LNCAP (cell line): Measurements from ENCODE around the gene VAV3.

Experiments used
- CTCF ChIP-seq: fragments of 450-650 bp; IDR thresholded peaks from 2 replicates; pipeline ENCODE4 v1.5.1; 2017; ENCODE audit warnings: mild to moderate bottlenecking

VAV3 gene

GRCh38 chr1:107894605-107895004 lies 70.4 kb downstream of the VAV3 start:
- TF ChIP-seq CTCF, result no peak

GRCh38 chr1:107889524-107889923 lies 75.5 kb downstream of the VAV3 start:
- no peak for TF ChIP-seq CTCF

- TF ChIP-seq CTCF, result no peak
These were observed 81.4 kb downstream of the VAV3 start for GRCh38 chr1:107883562-107883961.

- no peak for TF ChIP-seq CTCF
These were observed 85.1 kb downstream of the VAV3 start for GRCh38 chr1:107879927-107880326.

GRCh38 chr1:107879346-107879745 lies 85.6 kb downstream of the VAV3 start:
- TF ChIP-seq CTCF, result no peak

GRCh38 chr1:107877745-107878144 lies 87.2 kb downstream of the VAV3 start:
- no peak for TF ChIP-seq CTCF

- no peak for TF ChIP-seq CTCF
These were observed 87.9 kb downstream of the VAV3 start for GRCh38 chr1:107877092-107877491.

GRCh38 chr1:107875689-107876088 lies 89.3 kb downstream of the VAV3 start:
- no peak for TF ChIP-seq CTCF
